Measurements from ENCODE around the gene NRXN3.

NRXN3 gene

GRCh38 chr14:79822034-79822433, 1651.9 kb downstream of the NRXN3 start:
- DNase-seq (ENCODE audit: extremely low spot score): no peak
- TF ChIP-seq ELF4 (IDR thresholded peaks at IDR 0.05) (no peak), FOXM1 (IDR thresholded peaks at IDR 0.05; ENCODE audit: borderline replicate concordance) (no peak), PKNOX1 (IDR thresholded peaks at IDR 0.05) (no peak)
- ChIA-PET CTCF (no interaction called here), POLR2A (no interaction called here)

GRCh38 chr14:79825046-79825521, 1654.9 kb downstream of the NRXN3 start:
- no peak for DNase-seq (ENCODE audit: extremely low spot score)
- CTCF ChIA-PET: no interaction called here

GRCh38 chr14:79826362-79826761, 1656.2 kb downstream of the NRXN3 start:
- ChIA-PET CTCF (no interaction called here), POLR2A (no interaction called here)
- no peak for DNase-seq (ENCODE audit: extremely low spot score)
- TF ChIP-seq TARDBP (IDR thresholded peaks at IDR 0.05) (no peak), ZNF384 (IDR thresholded peaks at IDR 0.05) (no peak), PKNOX1 (IDR thresholded peaks at IDR 0.05) (no peak), FOXM1 (IDR thresholded peaks at IDR 0.05; ENCODE audit: borderline replicate concordance) (no peak), CTBP1 (IDR thresholded peaks at IDR 0.05; ENCODE audit: borderline replicate concordance) (no peak), ELF4 (IDR thresholded peaks at IDR 0.05) (no peak), SUZ12 (IDR thresholded peaks at IDR 0.05) (no peak), HDGF (IDR thresholded peaks at IDR 0.05; ENCODE audit: borderline replicate concordance) (no peak)

More at GRCh38 chr14:79825046-79825521, 1654.9 kb downstream of the NRXN3 start:
- POLR2A ChIA-PET: no interaction called here
- no peak for TF ChIP-seq CTBP1 (IDR thresholded peaks at IDR 0.05; ENCODE audit: borderline replicate concordance)
- no peak for TF ChIP-seq SP1 (IDR thresholded peaks at IDR 0.05)
- no peak for TF ChIP-seq ELF4 (IDR thresholded peaks at IDR 0.05)

GRCh38 chr14:79829405-79830166, 1659.4 kb downstream of the NRXN3 start:
- ChIA-PET CTCF (no interaction called here), POLR2A (no interaction called here)
- TF ChIP-seq L3MBTL2 (conservative IDR thresholded peaks at IDR 0.05): no peak
- TF ChIP-seq TARDBP (IDR thresholded peaks at IDR 0.05): no peak
- no peak for TF ChIP-seq ELF4 (IDR thresholded peaks at IDR 0.05)
- no peak for TF ChIP-seq NFRKB (IDR thresholded peaks at IDR 0.05)
- TF ChIP-seq BHLHE40 (IDR thresholded peaks at IDR 0.05; ENCODE audit: borderline replicate concordance): no peak
- TF ChIP-seq CTBP1 (IDR thresholded peaks at IDR 0.05; ENCODE audit: borderline replicate concordance): no peak
- TF ChIP-seq FOXA1 (IDR thresholded peaks at IDR 0.05): no peak
- no peak for TF ChIP-seq SP1 (IDR thresholded peaks at IDR 0.05)
- TF ChIP-seq FOXK2 (IDR thresholded peaks at IDR 0.05): no peak
- DNase-seq (ENCODE audit: extremely low spot score): no peak

- no peak for DNase-seq (ENCODE audit: extremely low spot score)
- ChIA-PET CTCF (no interaction called here), POLR2A (no interaction called here)
- TF ChIP-seq FOXK2 (IDR thresholded peaks at IDR 0.05): no peak
- TF ChIP-seq L3MBTL2 (conservative IDR thresholded peaks at IDR 0.05): no peak
- no peak for TF ChIP-seq CTBP1 (IDR thresholded peaks at IDR 0.05; ENCODE audit: borderline replicate concordance)
- TF ChIP-seq TARDBP (IDR thresholded peaks at IDR 0.05): no peak
- TF ChIP-seq HDGF (IDR thresholded peaks at IDR 0.05; ENCODE audit: borderline replicate concordance): no peak
- no peak for TF ChIP-seq BHLHE40 (IDR thresholded peaks at IDR 0.05; ENCODE audit: borderline replicate concordance)
- TF ChIP-seq SP1 (IDR thresholded peaks at IDR 0.05): no peak
- no peak for TF ChIP-seq ELF4 (IDR thresholded peaks at IDR 0.05)
- TF ChIP-seq ZNF384 (IDR thresholded peaks at IDR 0.05): no peak
- no peak for TF ChIP-seq PKNOX1 (IDR thresholded peaks at IDR 0.05)
- TF ChIP-seq FOXA1 (IDR thresholded peaks at IDR 0.05): no peak
- TF ChIP-seq SUZ12 (IDR thresholded peaks at IDR 0.05): no peak
- no peak for TF ChIP-seq ARNT (IDR thresholded peaks at IDR 0.05)
- TF ChIP-seq NFRKB (IDR thresholded peaks at IDR 0.05): no peak
- TF ChIP-seq LEF1 (IDR thresholded peaks at IDR 0.05; ENCODE audit: borderline replicate concordance): no peak
- no peak for TF ChIP-seq FOXM1 (IDR thresholded peaks at IDR 0.05; ENCODE audit: borderline replicate concordance)
Observed at GRCh38 chr14:79831195-79831892, 1661.2 kb downstream of the NRXN3 start.

- no peak for TF ChIP-seq FOXK2 (IDR thresholded peaks at IDR 0.05)
- no peak for TF ChIP-seq HDGF (IDR thresholded peaks at IDR 0.05; ENCODE audit: borderline replicate concordance)
- TF ChIP-seq ELF4 (IDR thresholded peaks at IDR 0.05): no peak
- no peak for TF ChIP-seq BHLHE40 (IDR thresholded peaks at IDR 0.05; ENCODE audit: borderline replicate concordance)
- TF ChIP-seq L3MBTL2 (conservative IDR thresholded peaks at IDR 0.05): no peak
- TF ChIP-seq CTBP1 (IDR thresholded peaks at IDR 0.05; ENCODE audit: borderline replicate concordance): no peak
- TF ChIP-seq FOXA1 (IDR thresholded peaks at IDR 0.05): no peak
- TF ChIP-seq ARNT (IDR thresholded peaks at IDR 0.05): no peak
- TF ChIP-seq LEF1 (IDR thresholded peaks at IDR 0.05; ENCODE audit: borderline replicate concordance): no peak
- no peak for TF ChIP-seq SP1 (IDR thresholded peaks at IDR 0.05)
- no peak for TF ChIP-seq SUZ12 (IDR thresholded peaks at IDR 0.05)
- TF ChIP-seq NFRKB (IDR thresholded peaks at IDR 0.05): no peak
- no peak for TF ChIP-seq TARDBP (IDR thresholded peaks at IDR 0.05)
- TF ChIP-seq ZNF384 (IDR thresholded peaks at IDR 0.05): no peak
- TF ChIP-seq FOXM1 (IDR thresholded peaks at IDR 0.05; ENCODE audit: borderline replicate concordance): no peak
- TF ChIP-seq PKNOX1 (IDR thresholded peaks at IDR 0.05): no peak
- CTCF ChIA-PET: no interaction called here
- POLR2A ChIA-PET: no interaction called here
- DNase-seq (ENCODE audit: extremely low spot score): no peak
Observed at GRCh38 chr14:79833781-79834180, 1663.6 kb downstream of the NRXN3 start.

All from HEK293T (cell line).